ENCODE data around the gene MAPK14.

DNA sequence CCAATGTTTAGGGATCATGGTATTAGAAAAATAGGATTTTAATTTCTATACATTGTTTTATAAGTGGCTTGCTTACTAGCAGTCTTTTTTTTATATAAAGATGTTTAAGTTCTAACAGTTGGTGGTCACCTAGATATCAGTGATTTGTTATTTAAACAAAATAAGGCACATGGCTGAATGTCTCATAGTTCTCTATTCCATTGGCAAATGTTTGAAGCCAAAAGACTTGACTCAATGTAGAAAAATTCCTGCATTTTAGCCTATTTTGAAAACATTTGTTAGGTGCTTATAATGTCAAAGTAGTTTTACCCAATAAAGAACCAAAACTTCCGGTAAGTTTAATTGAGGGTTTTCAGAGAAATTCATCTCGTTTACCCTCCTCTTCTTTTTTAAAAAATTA, 26.8 kb downstream of the MAPK14 start:
- TF ChIP-seq, protein P1, sequence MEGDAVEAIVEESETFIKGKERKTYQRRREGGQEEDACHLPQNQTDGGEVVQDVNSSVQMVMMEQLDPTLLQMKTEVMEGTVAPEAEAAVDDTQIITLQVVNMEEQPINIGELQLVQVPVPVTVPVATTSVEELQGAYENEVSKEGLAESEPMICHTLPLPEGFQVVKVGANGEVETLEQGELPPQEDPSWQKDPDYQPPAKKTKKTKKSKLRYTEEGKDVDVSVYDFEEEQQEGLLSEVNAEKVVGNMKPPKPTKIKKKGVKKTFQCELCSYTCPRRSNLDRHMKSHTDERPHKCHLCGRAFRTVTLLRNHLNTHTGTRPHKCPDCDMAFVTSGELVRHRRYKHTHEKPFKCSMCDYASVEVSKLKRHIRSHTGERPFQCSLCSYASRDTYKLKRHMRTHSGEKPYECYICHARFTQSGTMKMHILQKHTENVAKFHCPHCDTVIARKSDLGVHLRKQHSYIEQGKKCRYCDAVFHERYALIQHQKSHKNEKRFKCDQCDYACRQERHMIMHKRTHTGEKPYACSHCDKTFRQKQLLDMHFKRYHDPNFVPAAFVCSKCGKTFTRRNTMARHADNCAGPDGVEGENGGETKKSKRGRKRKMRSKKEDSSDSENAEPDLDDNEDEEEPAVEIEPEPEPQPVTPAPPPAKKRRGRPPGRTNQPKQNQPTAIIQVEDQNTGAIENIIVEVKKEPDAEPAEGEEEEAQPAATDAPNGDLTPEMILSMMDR (IDR thresholded peaks at IDR 0.05; ENCODE audit: low read length), result no peak
- TF ChIP-seq EZH2 (optimal IDR thresholded peaks at IDR 0.05; ENCODE audit: low read depth, low read length) (no peak), EZH2phosphoT487 (IDR thresholded peaks at IDR 0.05; ENCODE audit: low read length) (no peak)

Measured in MM.1S (cell line).